H7 (cell line): ENCODE measurements around the gene VIPR2. TPM values are rescaled to one million over a fixed set of nuclear protein-coding genes. Genes with fewer than 3 reads are reported as not detected.

ENCODE experiments used
- DNase-seq: peaks from one replicate; pipeline ENCODE4 v3.0.0; 2012
- H3K27me3 ChIP-seq: 2 replicates; pipeline ENCODE4 v1.6.0; 2011; ENCODE audit warnings: mild to moderate bottlenecking, low read length; ENCODE audit not compliant: control insufficient read depth, insufficient read depth
- H3K36me3 ChIP-seq: replicated peaks from 2 replicates; pipeline ENCODE4 v1.5.1; 2011; ENCODE audit warnings: low read length; ENCODE audit not compliant: control insufficient read depth, insufficient read depth
- H3K4me3 ChIP-seq: 2 replicates; pipeline ENCODE4 v1.5.1; 2011; ENCODE audit warnings: low read depth, mild to moderate bottlenecking, control low read depth, low read length, moderate library complexity; ENCODE audit not compliant: insufficient read depth
- total RNA-seq: library from RNA; depleted of rRNA; stranded (reverse); fragments of >200 nt; shearing (Covaris generic); gene quantifications from 2 replicates; pipeline ENCODE4 v1.2.3, GENCODE V29; 2014

The VIPR2 gene
- total RNA-seq, 1 experiment from 2014 or later = 2.5 TPM

DNA sequence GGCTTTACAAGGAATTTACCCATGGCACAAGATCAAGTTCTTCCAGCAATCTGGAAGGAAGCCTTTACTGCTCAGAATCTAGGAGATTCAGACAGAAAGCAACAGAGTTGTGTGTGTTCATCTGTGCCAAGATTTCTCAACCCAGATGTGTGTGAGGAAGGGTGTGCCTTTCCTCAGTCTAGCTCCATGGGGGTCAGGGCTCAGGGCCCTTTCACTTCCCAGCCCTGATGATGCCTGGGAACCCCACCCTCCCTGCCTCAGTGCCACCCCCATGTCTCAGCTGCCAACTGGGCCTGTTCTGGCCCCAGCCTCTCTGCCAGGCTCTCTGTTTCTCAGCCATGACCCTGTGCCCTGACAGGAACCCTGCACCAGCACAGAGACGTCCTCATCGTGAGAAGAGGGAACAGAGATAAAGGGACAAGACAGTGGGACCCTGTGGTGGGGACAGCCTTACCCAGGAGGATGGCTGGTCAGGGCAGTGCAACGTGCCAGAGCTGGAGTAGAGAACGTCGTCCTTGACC lies 102.0 kb downstream of the VIPR2 start:
- Histone ChIP-seq H3K4me3 (no peak overlapping the region), H3K27me3 (no peaks in the 10 kb centered on the region), H3K36me3 (no peaks in the 10 kb centered on the region)
- DNase-seq = no peak

DNA sequence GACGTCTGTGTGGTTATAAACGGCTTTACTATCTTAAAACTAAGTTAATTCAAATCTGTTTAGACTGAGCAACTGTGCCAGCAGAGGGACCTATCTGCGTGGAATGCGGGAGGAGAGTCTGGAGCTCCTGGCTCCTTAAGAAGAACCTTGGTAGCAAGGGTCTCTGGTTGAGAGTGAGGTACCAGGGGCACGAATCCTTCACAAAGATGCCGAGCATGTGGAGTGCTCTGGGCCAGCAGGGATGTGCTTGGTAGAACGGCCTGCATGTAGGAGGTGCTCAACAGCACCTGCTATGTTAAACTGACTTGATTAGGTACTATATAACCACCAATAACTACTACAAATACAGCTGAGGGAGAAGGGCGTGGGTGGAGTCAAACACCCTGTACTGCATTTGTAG lies 102.6 kb downstream of the VIPR2 start:
- H3K36me3 ChIP-seq = no peaks in the 10 kb centered on the region
- no peak overlapping the region for H3K4me3 ChIP-seq
- H3K27me3 ChIP-seq = no peaks in the 10 kb centered on the region
- no peak for DNase-seq

DNA sequence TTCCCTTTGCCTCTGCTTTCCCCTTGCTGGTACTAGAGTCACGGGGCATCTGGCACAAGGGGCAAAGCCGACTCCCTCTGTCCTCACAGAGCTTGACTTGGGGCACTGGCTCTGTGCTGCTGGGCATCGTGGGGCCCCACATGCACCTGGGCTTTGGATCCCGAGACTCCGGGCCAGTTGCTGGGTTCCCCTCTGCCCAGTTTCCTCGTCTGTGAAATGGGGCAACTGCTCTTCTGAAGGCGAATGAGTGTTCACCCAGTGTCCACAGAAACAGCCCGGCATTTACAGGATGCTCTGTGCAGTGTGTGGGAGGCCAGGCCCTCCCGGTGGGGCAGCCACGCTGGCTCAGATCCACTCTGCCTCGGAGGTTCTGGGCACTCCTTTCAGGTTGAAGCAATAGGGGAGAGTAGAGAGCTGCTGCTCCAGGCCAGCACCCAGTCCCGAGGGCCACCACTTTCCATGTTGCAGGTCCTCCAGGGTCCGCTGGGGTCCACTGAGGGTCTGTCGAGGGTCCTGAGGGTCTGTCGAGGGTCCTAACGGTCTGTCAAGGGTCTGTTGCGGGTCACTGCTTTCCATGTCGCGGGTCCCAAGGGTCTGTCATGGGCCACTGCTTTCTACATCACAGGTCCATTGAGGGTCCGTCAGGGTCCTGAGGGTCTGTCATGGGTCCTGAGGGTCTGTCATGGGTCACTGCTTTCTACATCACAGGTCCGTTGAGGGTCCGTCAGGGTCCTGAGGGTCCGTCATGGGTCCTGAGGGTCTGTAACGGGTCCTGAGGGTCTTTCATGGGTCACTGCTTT lies 103.6 kb downstream of the VIPR2 start:
- H3K4me3 ChIP-seq = no peak overlapping the region
- H3K27me3 ChIP-seq = no peaks in the 10 kb centered on the region
- H3K36me3 ChIP-seq = no peaks in the 10 kb centered on the region
- no peak for DNase-seq

DNA sequence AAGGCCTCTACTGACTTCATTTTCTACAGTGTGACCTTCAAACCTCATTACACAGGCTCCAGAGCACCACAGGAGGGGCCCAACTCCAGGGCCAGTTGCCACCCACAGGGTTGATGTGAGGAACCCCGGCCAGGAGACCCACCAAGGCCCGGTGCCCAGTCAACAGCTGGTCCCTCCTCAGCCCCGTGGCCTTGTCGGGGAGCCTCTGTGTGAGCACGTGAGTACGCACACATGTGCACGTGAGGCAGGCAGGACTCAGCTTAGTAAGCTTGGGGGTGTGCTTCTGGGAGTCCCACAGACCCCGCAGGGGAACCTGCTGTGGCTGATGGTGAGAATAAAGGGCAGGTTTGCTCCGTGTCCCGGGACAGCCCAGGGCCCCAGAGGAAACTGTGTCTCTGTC lies 104.5 kb downstream of the VIPR2 start:
- Histone ChIP-seq H3K4me3 (no peak overlapping the region), H3K27me3 (no peaks in the 10 kb centered on the region), H3K36me3 (no peaks in the 10 kb centered on the region)
- DNase-seq = no peak

DNA sequence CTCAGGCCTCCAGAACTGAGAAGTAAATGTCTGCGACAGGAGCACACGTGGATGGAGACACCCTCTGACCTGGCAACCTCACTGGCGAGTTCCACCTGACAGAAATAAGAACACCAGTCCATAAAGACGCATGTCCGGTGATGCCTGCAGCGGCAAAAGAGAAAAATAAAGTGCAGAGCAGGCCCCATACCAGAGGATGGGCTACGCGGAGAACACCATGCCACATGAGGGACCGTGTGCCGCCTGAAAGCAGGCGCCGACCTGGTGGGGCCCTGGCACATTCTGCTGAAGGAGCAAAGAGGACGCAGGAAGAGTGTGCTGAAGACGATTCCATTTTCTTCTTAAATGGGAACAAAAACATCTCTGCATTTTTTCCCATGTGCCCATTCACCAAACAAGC lies 105.0 kb downstream of the VIPR2 start:
- H3K36me3 ChIP-seq = no peaks in the 10 kb centered on the region
- no peak for DNase-seq
- no peaks in the 10 kb centered on the region for H3K27me3 ChIP-seq
- no peak overlapping the region for H3K4me3 ChIP-seq

DNA sequence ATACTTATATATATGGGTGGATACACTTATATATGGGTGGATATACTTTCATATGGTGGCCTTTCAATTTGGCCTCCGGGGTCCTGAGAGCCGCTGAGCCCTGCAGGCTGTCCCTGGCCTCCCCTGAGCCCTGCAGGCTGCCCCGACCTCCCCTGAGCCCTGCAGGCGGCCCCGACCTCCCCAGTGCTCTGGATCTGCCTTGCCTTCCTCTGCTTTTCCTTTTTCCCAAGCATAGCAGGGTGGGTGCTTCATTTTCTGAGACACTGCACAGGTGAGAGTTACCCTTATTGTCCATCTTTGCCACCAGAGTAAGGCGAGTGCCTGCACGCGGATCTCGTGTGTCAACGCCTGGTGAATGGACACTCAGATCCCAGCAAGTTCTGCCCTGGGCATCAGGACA lies 106.6 kb downstream of the VIPR2 start:
- DNase-seq = no peak
- Histone ChIP-seq H3K36me3 (no peaks in the 10 kb centered on the region), H3K27me3 (no peaks in the 10 kb centered on the region), H3K4me3 (no peak overlapping the region)

DNA sequence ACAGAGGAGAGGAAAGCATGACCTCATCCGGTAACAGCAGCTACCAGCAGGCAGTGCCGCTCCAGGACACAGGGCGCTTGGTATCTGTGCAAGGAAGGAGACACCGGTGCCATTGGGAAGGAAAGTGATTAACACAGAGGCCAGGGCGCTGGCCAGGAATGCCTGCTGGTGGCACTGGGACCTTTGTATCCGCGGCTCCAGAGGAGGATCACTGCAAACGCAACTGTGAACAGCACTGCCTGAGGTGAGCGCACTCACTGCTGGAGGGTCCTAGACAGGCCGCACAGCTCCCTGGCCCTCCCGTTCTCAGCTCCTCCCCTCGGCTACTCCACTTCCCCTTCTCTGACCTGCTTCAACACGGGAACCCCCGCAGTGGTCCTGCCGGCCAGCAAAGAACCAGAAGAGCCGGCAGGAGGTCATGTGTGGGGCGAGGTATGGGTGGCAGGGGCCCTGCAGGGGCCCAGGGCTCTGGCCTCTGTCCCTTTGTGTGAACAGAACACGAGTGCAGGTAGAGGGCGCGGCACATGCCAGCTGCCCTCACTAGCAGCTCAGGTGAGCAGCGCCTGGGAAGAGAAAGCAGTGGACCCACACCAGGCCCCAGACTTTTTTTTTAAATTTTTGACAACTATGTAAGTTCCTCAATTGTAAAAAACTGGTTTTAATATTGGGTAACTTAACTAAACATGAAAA lies 107.6 kb downstream of the VIPR2 start:
- H3K4me3 ChIP-seq = no peak overlapping the region
- DNase-seq = peak; percentile 71
- no peaks in the 10 kb centered on the region for H3K27me3 ChIP-seq
- no peaks in the 10 kb centered on the region for H3K36me3 ChIP-seq

DNA sequence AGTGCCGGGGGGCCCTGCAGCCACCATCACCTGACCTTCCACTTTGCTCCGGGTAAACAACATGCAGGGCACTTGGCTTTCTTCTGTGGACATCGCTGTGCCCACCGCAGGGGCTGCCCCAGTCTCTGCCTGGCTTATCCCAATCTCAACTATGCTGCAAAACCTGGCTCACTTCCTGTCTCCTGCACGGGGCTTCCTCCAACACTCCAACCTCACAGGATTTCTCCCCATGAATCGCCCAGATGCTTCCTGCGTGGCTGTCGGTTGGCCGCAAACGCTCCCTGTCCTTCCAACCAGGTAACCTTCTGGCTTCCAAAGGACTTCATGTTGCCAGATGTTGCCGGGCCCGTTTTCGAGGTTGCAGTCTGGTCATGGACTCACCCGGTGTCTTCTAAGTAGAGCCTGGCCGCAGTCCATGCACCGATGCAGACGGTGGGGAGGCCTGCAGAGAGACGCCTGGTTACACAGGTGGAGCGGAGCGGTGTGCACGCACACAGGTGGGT lies 109.0 kb downstream of the VIPR2 start:
- Histone ChIP-seq H3K4me3 (no peak overlapping the region), H3K36me3 (no peaks in the 10 kb centered on the region), H3K27me3 (peaks cover 2% of the 10 kb centered on the region)
- DNase-seq = peak; percentile 38

DNA sequence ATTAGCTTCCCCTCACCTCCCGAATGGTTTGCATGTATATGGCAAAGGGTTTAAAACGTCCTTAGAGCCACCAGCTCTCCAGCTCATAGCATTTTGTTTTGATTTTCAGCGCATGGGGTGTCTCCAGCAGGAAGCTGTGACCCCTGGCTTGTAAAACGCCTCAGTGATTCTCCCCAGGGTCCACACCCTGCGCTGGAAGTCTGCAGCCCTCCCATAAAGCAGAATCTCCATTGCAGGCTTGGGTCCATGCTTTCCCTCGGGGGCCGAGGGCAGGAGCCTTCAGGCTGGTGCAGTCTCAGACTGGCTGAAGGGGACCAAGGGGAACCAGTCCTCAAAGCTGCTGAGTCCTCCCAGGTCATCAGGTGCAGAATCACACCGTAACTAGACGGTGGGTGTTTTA lies 109.7 kb downstream of the VIPR2 start:
- peak; percentile 32 for DNase-seq
- H3K4me3 ChIP-seq = no peak overlapping the region

DNA sequence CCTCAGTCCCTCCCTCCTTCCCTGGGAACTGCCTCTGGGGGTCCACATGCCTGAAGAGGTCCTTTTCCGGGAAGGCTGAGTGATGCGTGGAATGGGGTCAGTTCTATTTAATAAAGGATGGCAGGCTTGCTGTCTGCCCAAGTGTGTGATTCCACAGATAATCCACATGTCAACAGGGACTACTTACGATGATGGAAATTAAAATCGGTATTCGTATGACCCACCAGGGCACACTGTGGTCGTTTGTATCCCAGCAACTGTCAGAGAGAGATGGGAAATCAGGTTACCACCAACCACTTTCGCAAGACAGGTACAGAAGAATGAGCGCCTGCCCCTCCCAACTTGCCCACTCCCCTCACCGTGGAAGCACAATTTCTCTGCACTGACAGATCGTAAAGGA lies 110.3 kb downstream of the VIPR2 start:
- peaks cover 4% of the 10 kb centered on the region for H3K27me3 ChIP-seq
- DNase-seq = peak; percentile 37
- no peaks in the 10 kb centered on the region for H3K36me3 ChIP-seq
- H3K4me3 ChIP-seq = no peak overlapping the region

More for the DNA sequence above, 109.7 kb downstream of the VIPR2 start:
- Histone ChIP-seq H3K36me3 (no peaks in the 10 kb centered on the region), H3K27me3 (peaks cover 4% of the 10 kb centered on the region)

DNA sequence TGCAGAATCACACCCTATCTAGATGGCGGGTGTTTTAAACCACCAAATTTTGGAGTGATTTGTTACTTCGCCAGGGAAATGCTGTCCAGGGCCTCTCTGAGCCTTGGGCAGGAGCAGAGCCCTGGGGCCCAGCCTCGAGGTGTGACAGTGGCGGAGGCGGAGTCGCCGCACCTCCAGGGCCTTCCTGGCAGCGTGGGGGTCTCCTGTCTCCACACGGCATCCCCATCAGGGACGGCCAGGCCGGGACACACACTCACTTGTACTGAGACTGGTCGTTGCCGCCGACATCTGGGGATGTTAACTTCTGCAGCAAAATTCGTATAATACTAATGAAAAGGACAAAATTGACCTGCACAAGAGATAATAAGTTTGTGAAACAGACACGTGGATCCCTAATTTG lies 110.7 kb downstream of the VIPR2 start:
- H3K4me3 ChIP-seq = no peak overlapping the region
- peak; percentile 48 for DNase-seq

DNA sequence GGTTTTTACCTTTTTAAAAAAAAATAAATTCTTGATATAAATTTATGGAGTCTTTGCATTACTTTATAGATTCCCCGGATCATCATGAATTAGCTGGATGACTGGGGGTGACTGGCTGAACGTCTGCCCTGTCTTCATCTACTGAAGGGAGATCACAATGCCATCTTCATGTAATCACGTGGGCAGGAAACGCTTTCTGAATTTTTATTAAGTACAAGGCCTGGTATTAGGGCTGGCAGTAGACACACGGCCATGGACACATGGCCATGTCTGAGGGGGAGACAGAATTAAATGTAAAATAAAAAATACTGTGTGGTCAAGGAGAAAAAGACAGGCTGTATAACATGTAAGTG lies 111.2 kb downstream of the VIPR2 start:
- no peaks in the 10 kb centered on the region for H3K36me3 ChIP-seq
- peak; percentile 12 for DNase-seq
- no peak overlapping the region for H3K4me3 ChIP-seq
- peaks cover 4% of the 10 kb centered on the region for H3K27me3 ChIP-seq

More for the DNA sequence above, 110.7 kb downstream of the VIPR2 start:
- peaks cover 4% of the 10 kb centered on the region for H3K27me3 ChIP-seq
- no peaks in the 10 kb centered on the region for H3K36me3 ChIP-seq

DNA sequence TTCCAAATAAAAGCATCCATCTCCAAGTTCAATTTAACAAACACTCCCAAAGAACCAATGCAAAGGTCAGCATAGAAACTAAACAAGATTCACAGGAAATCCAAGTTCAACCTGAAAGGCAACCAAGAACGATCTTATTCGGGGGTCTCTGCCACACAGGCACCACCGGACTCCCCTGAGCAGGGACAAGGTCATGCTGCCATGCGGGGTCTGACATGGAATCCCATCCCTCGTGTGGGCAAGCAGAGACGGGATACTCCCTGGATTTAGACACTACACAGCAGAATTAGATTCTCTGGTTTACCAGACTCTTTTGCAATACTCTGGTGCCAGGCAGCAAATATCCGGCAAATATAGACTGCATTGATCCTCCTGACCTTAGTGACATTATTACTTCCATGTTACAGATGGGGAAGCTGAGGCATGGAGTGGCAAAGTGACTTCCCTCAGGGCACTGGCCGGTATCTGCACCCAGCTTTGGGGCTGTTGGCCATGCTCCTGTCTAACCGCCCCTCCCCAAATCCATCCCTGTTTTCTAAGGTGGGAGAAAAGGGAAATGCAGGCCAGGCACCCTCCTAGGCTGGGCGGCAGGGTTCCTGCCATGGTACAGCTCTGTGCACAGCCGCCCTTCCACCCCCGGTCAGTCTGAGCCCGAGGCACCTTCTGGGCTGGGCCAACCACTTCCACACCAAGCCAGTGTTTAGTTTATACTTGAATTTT lies 111.8 kb downstream of the VIPR2 start:
- DNase-seq = peak; percentile 43
- Histone ChIP-seq H3K36me3 (no peaks in the 10 kb centered on the region), H3K4me3 (no peak overlapping the region), H3K27me3 (peaks cover 4% of the 10 kb centered on the region)

DNA sequence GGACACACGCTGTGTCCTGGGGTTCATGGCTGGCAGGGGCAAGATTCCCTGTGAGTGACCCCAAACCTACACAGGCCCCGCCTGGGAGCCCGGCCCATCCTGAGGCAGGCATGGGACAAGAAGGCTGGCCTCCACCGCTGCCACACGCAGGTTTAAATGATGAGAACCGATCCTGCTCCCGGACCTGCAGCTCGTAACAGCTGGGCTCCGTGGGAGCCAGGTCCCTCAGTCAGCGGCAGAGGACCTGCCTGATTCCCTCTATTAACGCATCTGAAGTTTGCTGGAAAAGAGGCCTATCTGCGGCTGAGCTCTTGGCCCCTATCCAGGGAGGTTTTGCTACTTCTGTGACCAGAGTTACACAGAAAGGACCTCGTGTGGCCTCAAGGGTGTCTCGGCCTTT lies 112.3 kb downstream of the VIPR2 start:
- Histone ChIP-seq H3K36me3 (no peaks in the 10 kb centered on the region), H3K27me3 (peaks cover 4% of the 10 kb centered on the region), H3K4me3 (no peak overlapping the region)
- peak; percentile 46 for DNase-seq
